GM23338 (cell line): ENCODE results near the gene FAM168B. TPM values are rescaled to one million over a fixed set of nuclear protein-coding genes. Genes with fewer than 3 reads are reported as not detected.

Experiments used
- ATAC-seq: fragments of 200-7000 bp; cut with Tn5 transposase; 3 replicates; pipeline ENCODE4 v1.9.1; 2020
- DNase-seq: peaks from one replicate; pipeline ENCODE4 v3.0.0-alpha.2; 2015; ENCODE audit warnings: low spot score
- H2AFZ ChIP-seq: fragments of 200-600 bp; sonication (generic); 2 replicates; pipeline ENCODE4 v1.8.0; 2016; ENCODE audit warnings: antibody characterized with exemption, mild to moderate bottlenecking, moderate library complexity
- H3F3A ChIP-seq: fragments of 200-600 bp; sonication (generic); replicated peaks from 2 replicates; pipeline ENCODE4 v1.8.0; 2017; ENCODE audit warnings: antibody characterized with exemption, mixed run types, low read depth
- H3K27ac ChIP-seq: fragments of 200-600 bp; sonication (generic); 2 replicates; pipeline ENCODE4 v1.6.1; 2016; ENCODE audit warnings: low read depth
- H3K27me3 ChIP-seq: fragments of 200-600 bp; sonication (generic); 2 replicates; pipeline ENCODE4 v1.8.0; 2016; ENCODE audit warnings: mild to moderate bottlenecking, mixed run types, moderate library complexity; ENCODE audit not compliant: insufficient read depth
- H3K36me3 ChIP-seq: fragments of 200-600 bp; sonication (generic); 2 replicates; pipeline ENCODE4 v1.8.0; 2016; ENCODE audit warnings: mild to moderate bottlenecking; ENCODE audit not compliant: insufficient read depth
- H3K4me1 ChIP-seq: fragments of 200-600 bp; sonication (generic); 2 replicates; pipeline ENCODE4 v1.8.0; 2016; ENCODE audit warnings: mild to moderate bottlenecking, moderate library complexity; ENCODE audit not compliant: insufficient read depth
- H3K4me2 ChIP-seq: fragments of 200-600 bp; sonication (generic); 2 replicates; pipeline ENCODE4 v1.7.1; 2017; ENCODE audit warnings: mixed run types
- H3K4me3 ChIP-seq: fragments of 200-600 bp; sonication (generic); 2 replicates; pipeline ENCODE4 v1.6.1; 2016; ENCODE audit warnings: mixed run types
- H3K79me2 ChIP-seq: fragments of 200-600 bp; sonication (generic); replicated peaks from 2 replicates; pipeline ENCODE4 v1.8.0; 2017; ENCODE audit warnings: mild to moderate bottlenecking; ENCODE audit not compliant: insufficient read depth
- H3K9me2 ChIP-seq: fragments of 200-600 bp; sonication (generic); 2 replicates; pipeline ENCODE4 v1.8.0; 2017; ENCODE audit not compliant: insufficient read depth
- H4K20me1 ChIP-seq: fragments of 200-600 bp; sonication (generic); replicated peaks from 2 replicates; pipeline ENCODE4 v1.8.0; 2017; ENCODE audit warnings: mild to moderate bottlenecking; ENCODE audit not compliant: insufficient read depth
- H3K27ac Mint-ChIP-seq: 2 replicates; pipeline ENCODE4 v1.8.0; 2020; ENCODE audit warnings: inconsistent platforms, mild to moderate bottlenecking, moderate library complexity, mixed read lengths
- H3K27me3 Mint-ChIP-seq: 3 replicates; pipeline ENCODE4 v1.8.0; 2022; ENCODE audit warnings: low read depth, mild to moderate bottlenecking, moderate library complexity, mixed read lengths, inconsistent platforms; ENCODE audit not compliant: insufficient read depth, poor library complexity
- H3K36me3 Mint-ChIP-seq: 3 replicates; pipeline ENCODE4 v1.8.0; 2021; ENCODE audit warnings: low read depth, mild to moderate bottlenecking, inconsistent platforms, moderate library complexity, mixed read lengths
- H3K4me1 Mint-ChIP-seq: 3 replicates; pipeline ENCODE4 v1.8.0; 2020; ENCODE audit warnings: mild to moderate bottlenecking, inconsistent platforms, mixed read lengths
- H3K4me3 Mint-ChIP-seq: 3 replicates; pipeline ENCODE4 v1.8.0; 2021; ENCODE audit warnings: moderate library complexity, mild to moderate bottlenecking, inconsistent platforms, mixed read lengths
- H3K9me3 Mint-ChIP-seq: 3 replicates; pipeline ENCODE4 v1.8.0; 2020; ENCODE audit warnings: moderate library complexity, mild to moderate bottlenecking, inconsistent platforms, mixed read lengths
- CREB1 ChIP-seq: fragments of 250-450 bp; sonication (Bioruptor Pico); IDR thresholded peaks from 2 replicates; pipeline ENCODE4 v1.5.0; 2020; ENCODE audit warnings: low read depth, mild to moderate bottlenecking, moderate library complexity
- EZH2 ChIP-seq: fragments of 200-600 bp; sonication (generic); IDR thresholded peaks from one replicate; pipeline ENCODE4 v1.8.0; 2017; ENCODE audit warnings: antibody characterized with exemption, mild to moderate bottlenecking, low read depth; ENCODE audit not compliant: unreplicated experiment
- EZH2phosphoT487 ChIP-seq: fragments of 200-600 bp; sonication (generic); IDR thresholded peaks from one replicate; pipeline ENCODE4 v1.8.1; 2018; ENCODE audit warnings: antibody characterized with exemption; ENCODE audit not compliant: unreplicated experiment
- JUNB ChIP-seq: IDR thresholded peaks from one replicate; pipeline ENCODE4 v1.6.1; 2016; ENCODE audit warnings: antibody characterized with exemption; ENCODE audit not compliant: unreplicated experiment
- NANOG ChIP-seq: IDR thresholded peaks from 2 replicates; pipeline ENCODE4 v1.6.1; 2016; ENCODE audit warnings: antibody characterized with exemption, borderline replicate concordance
- POLR2AphosphoS5 ChIP-seq: IDR thresholded peaks from 2 replicates; pipeline ENCODE4 v1.6.1; 2016; ENCODE audit warnings: antibody characterized with exemption, low read depth
- STAT1 ChIP-seq: IDR thresholded peaks from one replicate; pipeline ENCODE4 v1.6.1; 2016; ENCODE audit warnings: antibody characterized with exemption; ENCODE audit not compliant: unreplicated experiment
- ZNF114 ChIP-seq: fragments of 250-450 bp; sonication (Bioruptor Pico); IDR thresholded peaks from 2 replicates; pipeline ENCODE4 v1.5.0; 2020; ENCODE audit warnings: mild to moderate bottlenecking, moderate library complexity
- ZNF331 ChIP-seq: fragments of 250-450 bp; sonication (Bioruptor Pico); IDR thresholded peaks from 2 replicates; pipeline ENCODE4 v1.5.0; 2020; ENCODE audit warnings: low read depth, mild to moderate bottlenecking, moderate library complexity
- polyA plus RNA-seq: library from polyadenylated mRNA; unstranded; fragments of >200 nt; fragmentation: Nextera tagmentation; extraction: Ambion mirVana; gene quantifications from 2 replicates; pipeline ENCODE4 v1.2.1, GENCODE V29; 2016
- total RNA-seq: library from RNA; depleted of rRNA; stranded (reverse); fragments of >200 nt; shearing (Covaris generic); gene quantifications from 2 replicates; pipeline ENCODE4 v1.2.3, GENCODE V29; 2014
- TF ChIP-seq, protein P1 (sequence below), 2 experiments: fragments of 200-600 bp in 1 of 2; sonication (generic) in 1 of 2; conservative IDR thresholded peaks; 2 replicates each; pipeline versions ENCODE4 v1.5.1 to v1.6.1; 2016 to 2017; ENCODE audit warnings: antibody characterized with exemption in 2 of 2, low read depth in 2 of 2, mild to moderate bottlenecking in 2 of 2, moderate library complexity in 1 of 2
- TF ChIP-seq, protein P2 (sequence below): fragments of 250-450 bp; sonication (Bioruptor Pico); IDR thresholded peaks from 2 replicates; pipeline ENCODE4 v1.5.0; 2020; ENCODE audit warnings: mild to moderate bottlenecking, moderate library complexity
- TF ChIP-seq, protein P3 (sequence below): IDR thresholded peaks from one replicate; pipeline ENCODE4 v1.6.1; 2018; ENCODE audit warnings: antibody characterized with exemption; ENCODE audit not compliant: unreplicated experiment
- TF ChIP-seq, protein P4 (sequence below): IDR thresholded peaks from 2 replicates; pipeline ENCODE4 v1.6.1; 2016; ENCODE audit warnings: antibody characterized with exemption

FAM168B gene
- total and polyA plus RNA-seq, 2 experiments from 2014 or later = 18.8 to 76.8 TPM

DNA sequence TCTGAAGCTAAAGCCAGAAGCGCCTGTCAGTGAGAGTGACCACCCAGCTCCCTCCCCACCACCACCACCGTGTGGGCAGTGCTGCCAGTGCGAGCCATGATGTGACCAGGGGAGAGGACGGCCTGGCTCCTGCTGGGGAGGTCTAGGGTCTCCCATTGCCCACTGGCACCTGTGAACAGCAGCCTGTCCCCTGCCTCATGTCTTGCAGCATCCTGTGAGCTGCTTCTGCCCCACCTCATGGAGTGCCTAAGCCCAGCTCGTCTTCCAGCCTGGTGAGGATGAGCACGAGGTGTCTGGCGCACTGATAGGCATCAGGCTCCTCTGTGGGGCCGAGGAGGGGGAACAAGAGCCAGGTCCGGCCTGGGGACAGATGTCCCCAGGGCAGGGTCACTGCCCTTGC lies 61.4 kb downstream of the FAM168B start:
- H3K27me3 Mint-ChIP-seq = peaks cover 36% of the 10 kb centered on the region
- H3K4me1 Mint-ChIP-seq = peaks cover 3% of the 10 kb centered on the region; the same call in 1 of the 3 replicates
- no peak overlapping the region for H3K27ac Mint-ChIP-seq
- no peaks in the 10 kb centered on the region for H4K20me1 ChIP-seq
- TF ChIP-seq NANOG (no peak), STAT1 (no peak), EZH2phosphoT487 (no peak), ZNF331 (CRISPR knock-in tag) (no peak), EZH2 (no peak), ZNF114 (CRISPR knock-in tag) (no peak), JUNB (no peak), CREB1 (no peak), POLR2AphosphoS5 (no peak)
- TF ChIP-seq, protein P1, sequence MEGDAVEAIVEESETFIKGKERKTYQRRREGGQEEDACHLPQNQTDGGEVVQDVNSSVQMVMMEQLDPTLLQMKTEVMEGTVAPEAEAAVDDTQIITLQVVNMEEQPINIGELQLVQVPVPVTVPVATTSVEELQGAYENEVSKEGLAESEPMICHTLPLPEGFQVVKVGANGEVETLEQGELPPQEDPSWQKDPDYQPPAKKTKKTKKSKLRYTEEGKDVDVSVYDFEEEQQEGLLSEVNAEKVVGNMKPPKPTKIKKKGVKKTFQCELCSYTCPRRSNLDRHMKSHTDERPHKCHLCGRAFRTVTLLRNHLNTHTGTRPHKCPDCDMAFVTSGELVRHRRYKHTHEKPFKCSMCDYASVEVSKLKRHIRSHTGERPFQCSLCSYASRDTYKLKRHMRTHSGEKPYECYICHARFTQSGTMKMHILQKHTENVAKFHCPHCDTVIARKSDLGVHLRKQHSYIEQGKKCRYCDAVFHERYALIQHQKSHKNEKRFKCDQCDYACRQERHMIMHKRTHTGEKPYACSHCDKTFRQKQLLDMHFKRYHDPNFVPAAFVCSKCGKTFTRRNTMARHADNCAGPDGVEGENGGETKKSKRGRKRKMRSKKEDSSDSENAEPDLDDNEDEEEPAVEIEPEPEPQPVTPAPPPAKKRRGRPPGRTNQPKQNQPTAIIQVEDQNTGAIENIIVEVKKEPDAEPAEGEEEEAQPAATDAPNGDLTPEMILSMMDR (conservative IDR thresholded peaks at IDR 0.05; ENCODE audit: low read depth in 2 of 2) = no peak
- TF ChIP-seq, protein P2, sequence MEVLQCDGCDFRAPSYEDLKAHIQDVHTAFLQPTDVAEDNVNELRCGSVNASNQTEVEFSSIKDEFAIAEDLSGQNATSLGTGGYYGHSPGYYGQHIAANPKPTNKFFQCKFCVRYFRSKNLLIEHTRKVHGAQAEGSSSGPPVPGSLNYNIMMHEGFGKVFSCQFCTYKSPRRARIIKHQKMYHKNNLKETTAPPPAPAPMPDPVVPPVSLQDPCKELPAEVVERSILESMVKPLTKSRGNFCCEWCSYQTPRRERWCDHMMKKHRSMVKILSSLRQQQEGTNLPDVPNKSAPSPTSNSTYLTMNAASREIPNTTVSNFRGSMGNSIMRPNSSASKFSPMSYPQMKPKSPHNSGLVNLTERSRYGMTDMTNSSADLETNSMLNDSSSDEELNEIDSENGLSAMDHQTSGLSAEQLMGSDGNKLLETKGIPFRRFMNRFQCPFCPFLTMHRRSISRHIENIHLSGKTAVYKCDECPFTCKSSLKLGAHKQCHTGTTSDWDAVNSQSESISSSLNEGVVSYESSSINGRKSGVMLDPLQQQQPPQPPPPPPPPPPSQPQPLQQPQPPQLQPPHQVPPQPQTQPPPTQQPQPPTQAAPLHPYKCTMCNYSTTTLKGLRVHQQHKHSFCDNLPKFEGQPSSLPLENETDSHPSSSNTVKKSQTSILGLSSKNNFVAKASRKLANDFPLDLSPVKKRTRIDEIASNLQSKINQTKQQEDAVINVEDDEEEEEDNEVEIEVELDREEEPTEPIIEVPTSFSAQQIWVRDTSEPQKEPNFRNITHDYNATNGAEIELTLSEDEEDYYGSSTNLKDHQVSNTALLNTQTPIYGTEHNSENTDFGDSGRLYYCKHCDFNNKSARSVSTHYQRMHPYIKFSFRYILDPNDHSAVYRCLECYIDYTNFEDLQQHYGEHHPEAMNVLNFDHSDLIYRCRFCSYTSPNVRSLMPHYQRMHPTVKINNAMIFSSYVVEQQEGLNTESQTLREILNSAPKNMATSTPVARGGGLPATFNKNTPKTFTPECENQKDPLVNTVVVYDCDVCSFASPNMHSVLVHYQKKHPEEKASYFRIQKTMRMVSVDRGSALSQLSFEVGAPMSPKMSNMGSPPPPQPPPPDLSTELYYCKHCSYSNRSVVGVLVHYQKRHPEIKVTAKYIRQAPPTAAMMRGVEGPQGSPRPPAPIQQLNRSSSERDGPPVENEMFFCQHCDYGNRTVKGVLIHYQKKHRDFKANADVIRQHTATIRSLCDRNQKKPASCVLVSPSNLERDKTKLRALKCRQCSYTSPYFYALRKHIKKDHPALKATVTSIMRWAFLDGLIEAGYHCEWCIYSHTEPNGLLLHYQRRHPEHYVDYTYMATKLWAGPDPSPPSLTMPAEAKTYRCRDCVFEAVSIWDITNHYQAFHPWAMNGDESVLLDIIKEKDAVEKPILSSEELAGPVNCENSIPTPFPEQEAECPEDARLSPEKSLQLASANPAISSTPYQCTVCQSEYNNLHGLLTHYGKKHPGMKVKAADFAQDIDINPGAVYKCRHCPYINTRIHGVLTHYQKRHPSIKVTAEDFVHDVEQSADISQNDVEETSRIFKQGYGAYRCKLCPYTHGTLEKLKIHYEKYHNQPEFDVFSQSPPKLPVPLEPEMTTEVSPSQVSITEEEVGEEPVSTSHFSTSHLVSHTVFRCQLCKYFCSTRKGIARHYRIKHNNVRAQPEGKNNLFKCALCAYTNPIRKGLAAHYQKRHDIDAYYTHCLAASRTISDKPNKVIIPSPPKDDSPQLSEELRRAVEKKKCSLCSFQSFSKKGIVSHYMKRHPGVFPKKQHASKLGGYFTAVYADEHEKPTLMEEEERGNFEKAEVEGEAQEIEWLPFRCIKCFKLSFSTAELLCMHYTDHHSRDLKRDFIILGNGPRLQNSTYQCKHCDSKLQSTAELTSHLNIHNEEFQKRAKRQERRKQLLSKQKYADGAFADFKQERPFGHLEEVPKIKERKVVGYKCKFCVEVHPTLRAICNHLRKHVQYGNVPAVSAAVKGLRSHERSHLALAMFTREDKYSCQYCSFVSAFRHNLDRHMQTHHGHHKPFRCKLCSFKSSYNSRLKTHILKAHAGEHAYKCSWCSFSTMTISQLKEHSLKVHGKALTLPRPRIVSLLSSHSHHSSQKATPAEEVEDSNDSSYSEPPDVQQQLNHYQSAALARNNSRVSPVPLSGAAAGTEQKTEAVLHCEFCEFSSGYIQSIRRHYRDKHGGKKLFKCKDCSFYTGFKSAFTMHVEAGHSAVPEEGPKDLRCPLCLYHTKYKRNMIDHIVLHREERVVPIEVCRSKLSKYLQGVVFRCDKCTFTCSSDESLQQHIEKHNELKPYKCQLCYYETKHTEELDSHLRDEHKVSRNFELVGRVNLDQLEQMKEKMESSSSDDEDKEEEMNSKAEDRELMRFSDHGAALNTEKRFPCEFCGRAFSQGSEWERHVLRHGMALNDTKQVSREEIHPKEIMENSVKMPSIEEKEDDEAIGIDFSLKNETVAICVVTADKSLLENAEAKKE (CRISPR knock-in tag) = no peak
- TF ChIP-seq, protein P3, sequence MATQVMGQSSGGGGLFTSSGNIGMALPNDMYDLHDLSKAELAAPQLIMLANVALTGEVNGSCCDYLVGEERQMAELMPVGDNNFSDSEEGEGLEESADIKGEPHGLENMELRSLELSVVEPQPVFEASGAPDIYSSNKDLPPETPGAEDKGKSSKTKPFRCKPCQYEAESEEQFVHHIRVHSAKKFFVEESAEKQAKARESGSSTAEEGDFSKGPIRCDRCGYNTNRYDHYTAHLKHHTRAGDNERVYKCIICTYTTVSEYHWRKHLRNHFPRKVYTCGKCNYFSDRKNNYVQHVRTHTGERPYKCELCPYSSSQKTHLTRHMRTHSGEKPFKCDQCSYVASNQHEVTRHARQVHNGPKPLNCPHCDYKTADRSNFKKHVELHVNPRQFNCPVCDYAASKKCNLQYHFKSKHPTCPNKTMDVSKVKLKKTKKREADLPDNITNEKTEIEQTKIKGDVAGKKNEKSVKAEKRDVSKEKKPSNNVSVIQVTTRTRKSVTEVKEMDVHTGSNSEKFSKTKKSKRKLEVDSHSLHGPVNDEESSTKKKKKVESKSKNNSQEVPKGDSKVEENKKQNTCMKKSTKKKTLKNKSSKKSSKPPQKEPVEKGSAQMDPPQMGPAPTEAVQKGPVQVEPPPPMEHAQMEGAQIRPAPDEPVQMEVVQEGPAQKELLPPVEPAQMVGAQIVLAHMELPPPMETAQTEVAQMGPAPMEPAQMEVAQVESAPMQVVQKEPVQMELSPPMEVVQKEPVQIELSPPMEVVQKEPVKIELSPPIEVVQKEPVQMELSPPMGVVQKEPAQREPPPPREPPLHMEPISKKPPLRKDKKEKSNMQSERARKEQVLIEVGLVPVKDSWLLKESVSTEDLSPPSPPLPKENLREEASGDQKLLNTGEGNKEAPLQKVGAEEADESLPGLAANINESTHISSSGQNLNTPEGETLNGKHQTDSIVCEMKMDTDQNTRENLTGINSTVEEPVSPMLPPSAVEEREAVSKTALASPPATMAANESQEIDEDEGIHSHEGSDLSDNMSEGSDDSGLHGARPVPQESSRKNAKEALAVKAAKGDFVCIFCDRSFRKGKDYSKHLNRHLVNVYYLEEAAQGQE = no peak
- TF ChIP-seq, protein P4, sequence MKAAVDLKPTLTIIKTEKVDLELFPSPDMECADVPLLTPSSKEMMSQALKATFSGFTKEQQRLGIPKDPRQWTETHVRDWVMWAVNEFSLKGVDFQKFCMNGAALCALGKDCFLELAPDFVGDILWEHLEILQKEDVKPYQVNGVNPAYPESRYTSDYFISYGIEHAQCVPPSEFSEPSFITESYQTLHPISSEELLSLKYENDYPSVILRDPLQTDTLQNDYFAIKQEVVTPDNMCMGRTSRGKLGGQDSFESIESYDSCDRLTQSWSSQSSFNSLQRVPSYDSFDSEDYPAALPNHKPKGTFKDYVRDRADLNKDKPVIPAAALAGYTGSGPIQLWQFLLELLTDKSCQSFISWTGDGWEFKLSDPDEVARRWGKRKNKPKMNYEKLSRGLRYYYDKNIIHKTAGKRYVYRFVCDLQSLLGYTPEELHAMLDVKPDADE = no peak
- DNase-seq = no peak
- peaks cover 29% of the 10 kb centered on the region for H3K27me3 ChIP-seq
- no peaks in the 10 kb centered on the region for H3F3A ChIP-seq
- H3K36me3 Mint-ChIP-seq = no peaks in the 10 kb centered on the region
- no peaks in the 10 kb centered on the region for H3K9me2 ChIP-seq
- ATAC-seq = no peak
- no peaks in the 10 kb centered on the region for H3K36me3 ChIP-seq
- no peak overlapping the region for H3K27ac ChIP-seq
- no peak overlapping the region for H3K4me3 Mint-ChIP-seq
- H3K79me2 ChIP-seq = no peaks in the 10 kb centered on the region
- H3K9me3 Mint-ChIP-seq = no peaks in the 10 kb centered on the region
- H3K4me2 ChIP-seq = no peak overlapping the region
- no peak overlapping the region for H3K4me3 ChIP-seq
- H2AFZ ChIP-seq = no peak overlapping the region
- peaks cover 6% of the 10 kb centered on the region; the same call in 1 of the 2 replicates for H3K4me1 ChIP-seq
